GM18868 (cell line): ENCODE data around the gene CYB5R3.

ENCODE experiments used
- ATAC-seq: cut with Tn5 transposase; IDR thresholded peaks from one replicate; pipeline ENCODE4 v1.9.1; 2021; ENCODE audit warnings: mild to moderate bottlenecking, moderate library complexity; ENCODE audit not compliant: unreplicated experiment

Gene CYB5R3

GRCh38 chr22:42646569-42647525, 2.3 kb downstream of the CYB5R3 start:
- ATAC-seq, result no peak

- ATAC-seq, result no peak
Observed at GRCh38 chr22:42645938-42646568, 3.1 kb downstream of the CYB5R3 start.

GRCh38 chr22:42645341-42645937, 3.8 kb downstream of the CYB5R3 start:
- no peak for ATAC-seq

GRCh38 chr22:42644422-42645340, 4.5 kb downstream of the CYB5R3 start:
- no peak for ATAC-seq

GRCh38 chr22:42643634-42644421, 5.4 kb downstream of the CYB5R3 start:
- no peak for ATAC-seq

GRCh38 chr22:42642806-42643633, 6.2 kb downstream of the CYB5R3 start:
- ATAC-seq, result peak; percentile 43

- no peak for ATAC-seq
Observed at GRCh38 chr22:42641801-42642413, 7.3 kb downstream of the CYB5R3 start.

GRCh38 chr22:42639541-42640241, 9.5 kb downstream of the CYB5R3 start:
- ATAC-seq, result no peak

- no peak for ATAC-seq
Observed at GRCh38 chr22:42637555-42637954, 11.6 kb downstream of the CYB5R3 start.

DNA sequence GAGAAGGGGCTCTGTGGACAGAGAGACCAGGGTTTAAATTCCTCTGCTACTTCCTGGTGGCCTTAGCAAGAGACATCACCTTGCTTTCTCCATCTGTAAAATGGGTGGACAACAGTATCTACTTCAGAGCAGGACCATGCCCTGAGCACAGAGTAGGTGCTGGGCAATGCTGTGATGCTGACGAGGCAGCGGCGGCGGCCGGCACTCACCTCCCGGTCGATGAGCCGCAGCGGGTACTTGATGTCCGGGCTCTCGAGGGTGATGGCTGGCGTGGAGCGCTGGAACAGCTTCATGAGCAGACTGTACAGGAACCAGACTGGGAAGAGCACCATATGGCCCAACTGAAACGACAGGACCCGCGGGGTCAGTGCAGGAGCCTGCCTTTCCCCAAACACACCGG, 12.7 kb downstream of the CYB5R3 start:
- ATAC-seq, result no peak

- no peak for ATAC-seq
Observed at GRCh38 chr22:42635531-42635930, 13.7 kb downstream of the CYB5R3 start.

GRCh38 chr22:42633013-42633412, 16.2 kb downstream of the CYB5R3 start:
- no peak for ATAC-seq

DNA sequence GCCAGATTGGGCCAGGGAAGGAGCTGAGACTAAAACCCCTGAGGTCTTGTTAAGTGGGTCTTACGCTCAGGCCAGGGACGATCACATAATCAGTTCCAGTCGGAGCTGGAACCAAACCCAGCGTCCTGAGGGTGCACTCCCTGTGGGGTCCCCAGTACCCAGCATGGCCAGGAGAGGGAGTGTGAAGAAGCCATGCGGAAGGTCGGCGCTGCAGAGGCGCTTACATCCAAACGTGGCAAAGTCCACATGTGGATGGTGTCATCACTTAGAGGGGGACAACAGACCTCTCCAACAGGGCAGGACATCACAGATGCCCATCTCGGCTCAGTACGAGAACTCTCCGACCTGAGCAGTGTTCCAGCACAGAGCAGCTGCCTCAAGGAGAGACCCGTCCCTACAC, 17.1 kb downstream of the CYB5R3 start:
- no peak for ATAC-seq

GRCh38 chr22:42630901-42631602, 18.1 kb downstream of the CYB5R3 start:
- no peak for ATAC-seq

DNA sequence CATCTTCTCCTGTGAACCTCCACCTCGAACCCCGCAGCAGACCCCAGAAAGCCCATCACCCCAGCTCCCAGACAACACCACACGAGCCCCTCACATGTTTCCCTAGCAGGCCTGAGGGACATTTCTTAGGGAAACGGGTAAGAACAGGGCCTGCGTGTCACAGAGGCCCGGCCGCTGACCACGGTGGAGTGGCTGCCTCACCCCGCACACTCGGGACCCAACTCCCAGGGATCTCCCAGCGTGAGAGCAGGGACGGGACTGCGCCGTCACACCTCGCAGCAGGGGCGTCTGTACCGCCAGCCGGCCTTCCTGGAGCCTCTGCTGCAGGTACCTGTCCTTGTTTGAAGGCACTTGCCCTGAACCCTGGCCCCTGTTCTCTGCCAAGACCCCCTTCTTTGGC, 19.0 kb downstream of the CYB5R3 start:
- no peak for ATAC-seq

DNA sequence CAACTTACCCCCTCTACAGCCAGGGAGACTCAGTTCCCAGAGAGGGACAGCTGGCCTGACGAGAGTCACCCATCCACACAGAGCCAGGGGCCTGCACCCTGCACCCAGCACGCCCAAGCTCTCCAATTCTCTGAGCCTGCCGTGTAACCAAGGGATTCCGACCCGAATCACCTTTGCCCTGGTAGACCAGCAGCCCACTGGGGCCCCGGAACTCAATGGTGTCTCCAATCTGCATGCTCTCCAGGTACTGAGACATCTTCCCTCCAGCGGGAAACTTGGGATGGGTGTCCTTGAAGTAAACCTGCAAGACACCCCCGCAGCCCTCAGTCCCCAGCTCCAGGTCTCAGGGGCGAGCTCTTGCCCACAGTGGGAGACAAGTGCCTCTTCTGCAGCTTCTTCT, 21.2 kb downstream of the CYB5R3 start:
- ATAC-seq, result no peak

DNA sequence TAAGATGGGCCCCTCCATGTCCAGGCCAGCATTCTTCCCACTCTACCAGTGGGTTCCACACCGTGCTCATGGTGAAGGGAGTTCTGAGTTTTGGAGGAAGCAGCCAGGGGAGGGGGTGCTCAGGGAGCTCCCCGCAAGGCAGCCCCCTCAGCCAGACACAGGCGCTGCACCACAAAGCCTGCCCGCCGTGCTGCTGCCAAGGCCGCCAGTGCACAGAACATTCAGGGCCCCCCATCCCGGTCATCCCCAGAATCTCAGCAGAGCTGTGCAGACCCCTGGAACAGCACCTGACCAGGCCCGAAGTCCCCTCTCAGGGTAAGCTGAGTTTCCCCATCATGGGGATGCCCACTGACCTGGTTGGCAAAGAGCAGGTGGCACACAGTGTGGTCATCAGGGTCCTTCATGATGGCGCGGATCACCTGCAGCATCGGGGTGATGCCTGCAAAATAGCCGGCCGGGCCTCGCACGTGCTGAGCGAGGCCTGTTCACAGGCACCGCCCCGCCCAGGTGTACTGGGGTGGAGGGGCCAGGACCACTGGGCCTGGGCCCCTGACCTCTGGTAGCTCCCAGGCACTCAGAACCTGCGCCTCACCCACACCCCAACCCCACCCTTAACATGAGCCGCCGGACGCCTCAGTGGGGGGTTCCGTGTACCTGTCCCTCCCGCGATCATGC, 22.1 kb downstream of the CYB5R3 start:
- ATAC-seq, result no peak
